ENCODE measurements around the gene ZNF22. TPM values are rescaled to one million over a fixed set of nuclear protein-coding genes. Genes with fewer than 3 reads are reported as not detected.

ZNF22 gene
- total RNA-seq (18.4 and 22.1 TPM in 2 replicates), polyA plus RNA-seq (31.3 and 48.1 TPM in 2 replicates)

DNA sequence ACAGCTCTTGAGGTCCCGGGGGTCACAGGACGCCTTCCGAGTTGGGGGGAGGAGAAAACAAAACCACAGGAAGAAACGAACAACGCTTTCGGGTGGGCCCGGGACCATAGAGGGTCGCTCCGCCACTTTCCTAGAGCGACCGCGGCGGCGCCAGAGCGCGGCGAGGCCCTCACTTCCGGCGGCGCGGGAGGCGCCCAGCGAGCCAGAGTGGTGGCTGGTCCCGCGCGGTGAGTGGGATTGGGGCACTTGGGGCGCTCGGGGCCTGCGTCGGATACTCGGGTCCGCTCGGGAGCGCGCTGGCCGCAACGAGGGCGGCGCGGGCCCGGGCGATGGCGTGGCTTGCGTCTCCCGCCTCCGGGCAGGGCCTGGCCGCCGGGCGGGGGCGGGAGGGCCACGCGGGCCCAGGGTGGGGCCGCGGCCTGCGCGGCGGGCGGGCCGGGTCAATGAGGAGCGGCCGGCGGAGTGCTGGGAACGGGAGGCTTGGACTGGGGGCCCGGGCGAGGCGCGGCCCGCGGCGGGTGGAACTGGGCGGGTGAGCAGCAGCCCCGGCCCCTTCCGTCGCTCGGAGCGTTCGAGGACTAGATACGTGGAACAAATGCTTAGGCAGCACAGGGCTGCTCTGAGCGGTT is at the start of gene ZNF22:
ZNF22 (plus strand) TSS at position 172 of the 629 bp plus-strand sequence. CDS start 2,446 bp downstream, outside the sequence.
- peak within 1 kb of the TSS; percentile 93 for H3K27ac ChIP-seq
- H3K36me3 ChIP-seq: no peaks in the 10 kb centered on the region
- TF ChIP-seq, protein P1, sequence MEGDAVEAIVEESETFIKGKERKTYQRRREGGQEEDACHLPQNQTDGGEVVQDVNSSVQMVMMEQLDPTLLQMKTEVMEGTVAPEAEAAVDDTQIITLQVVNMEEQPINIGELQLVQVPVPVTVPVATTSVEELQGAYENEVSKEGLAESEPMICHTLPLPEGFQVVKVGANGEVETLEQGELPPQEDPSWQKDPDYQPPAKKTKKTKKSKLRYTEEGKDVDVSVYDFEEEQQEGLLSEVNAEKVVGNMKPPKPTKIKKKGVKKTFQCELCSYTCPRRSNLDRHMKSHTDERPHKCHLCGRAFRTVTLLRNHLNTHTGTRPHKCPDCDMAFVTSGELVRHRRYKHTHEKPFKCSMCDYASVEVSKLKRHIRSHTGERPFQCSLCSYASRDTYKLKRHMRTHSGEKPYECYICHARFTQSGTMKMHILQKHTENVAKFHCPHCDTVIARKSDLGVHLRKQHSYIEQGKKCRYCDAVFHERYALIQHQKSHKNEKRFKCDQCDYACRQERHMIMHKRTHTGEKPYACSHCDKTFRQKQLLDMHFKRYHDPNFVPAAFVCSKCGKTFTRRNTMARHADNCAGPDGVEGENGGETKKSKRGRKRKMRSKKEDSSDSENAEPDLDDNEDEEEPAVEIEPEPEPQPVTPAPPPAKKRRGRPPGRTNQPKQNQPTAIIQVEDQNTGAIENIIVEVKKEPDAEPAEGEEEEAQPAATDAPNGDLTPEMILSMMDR (IDR thresholded peaks at IDR 0.05; ENCODE audit: low read depth, low read length): peak; percentile 11
- no peaks in the 10 kb centered on the region for H3K9me3 ChIP-seq (ENCODE audit: low read depth)
- no peaks in the 10 kb centered on the region for H3K27me3 ChIP-seq
- H3K4me1 ChIP-seq (ENCODE audit: low read depth): peaks cover 17% of the 10 kb centered on the region
- peak; percentile 80 to 85 for DNase-seq (ENCODE audit: low read depth in 1 of 2, low spot score in 1 of 2)
- peak within 1 kb of the TSS; percentile 51 for H3K4me3 ChIP-seq

GRCh38 chr10:44951576-44952226 is 49.0 kb upstream of the ZNF22 start:
- Histone ChIP-seq H3K27me3 (no peaks in the 10 kb centered on the region), H3K9me3 (ENCODE audit: low read depth) (no peaks in the 10 kb centered on the region)
- no peak for DNase-seq (ENCODE audit: low read depth in 1 of 2, low spot score in 1 of 2)

GRCh38 chr10:44952779-44953231 is 47.9 kb upstream of the ZNF22 start:
- no peak overlapping the region for H3K4me3 ChIP-seq
- TF ChIP-seq, protein P1 (IDR thresholded peaks at IDR 0.05; ENCODE audit: low read depth, low read length): no peak
- no peaks in the 10 kb centered on the region for H3K9me3 ChIP-seq (ENCODE audit: low read depth)
- peak overlapping the region; percentile 73 for H3K27ac ChIP-seq
- peaks cover 39% of the 10 kb centered on the region for H3K4me1 ChIP-seq (ENCODE audit: low read depth)
- no peaks in the 10 kb centered on the region for H3K36me3 ChIP-seq
- DNase-seq (ENCODE audit: low read depth in 1 of 2, low spot score in 1 of 2): peak in 1 of 2 donors; percentile 29
- no peaks in the 10 kb centered on the region for H3K27me3 ChIP-seq

More at GRCh38 chr10:44951576-44952226, 49.0 kb upstream of the ZNF22 start:
- peaks cover 39% of the 10 kb centered on the region for H3K4me1 ChIP-seq (ENCODE audit: low read depth)
- TF ChIP-seq, protein P1 (IDR thresholded peaks at IDR 0.05; ENCODE audit: low read depth, low read length): no peak
- peak overlapping the region; percentile 73 for H3K27ac ChIP-seq
- H3K36me3 ChIP-seq: no peaks in the 10 kb centered on the region
- no peak overlapping the region for H3K4me3 ChIP-seq

GRCh38 chr10:44954042-44954441 is 46.7 kb upstream of the ZNF22 start:
- TF ChIP-seq, protein P1 (IDR thresholded peaks at IDR 0.05; ENCODE audit: low read depth, low read length): no peak
- Histone ChIP-seq H3K27ac (no peak overlapping the region), H3K4me1 (ENCODE audit: low read depth) (peaks cover 46% of the 10 kb centered on the region), H3K9me3 (ENCODE audit: low read depth) (no peaks in the 10 kb centered on the region), H3K27me3 (no peaks in the 10 kb centered on the region), H3K36me3 (no peaks in the 10 kb centered on the region), H3K4me3 (no peak overlapping the region)
- no peak for DNase-seq (ENCODE audit: low read depth in 1 of 2, low spot score in 1 of 2)

DNA sequence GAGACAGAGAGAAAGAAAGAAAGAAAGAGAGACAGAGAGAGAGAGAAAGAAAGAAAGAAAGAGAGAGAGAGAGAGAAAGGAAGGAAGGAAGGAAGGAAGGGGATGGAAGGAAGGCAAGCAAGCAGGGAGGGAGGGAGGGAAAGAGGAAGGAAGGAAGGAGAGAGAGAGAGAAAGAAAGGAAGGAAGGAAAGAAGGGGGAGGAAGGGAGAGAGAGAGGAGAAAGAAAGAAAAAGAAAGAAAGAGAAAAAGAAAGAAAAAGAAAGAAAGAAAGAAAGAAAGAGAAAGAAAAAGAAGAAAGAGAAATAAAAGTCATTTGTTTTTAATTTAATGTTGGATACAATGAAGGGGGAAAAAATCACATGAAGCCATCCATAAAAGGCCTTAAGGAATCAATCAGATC is 45.8 kb upstream of the ZNF22 start:
- TF ChIP-seq, protein P1 (IDR thresholded peaks at IDR 0.05; ENCODE audit: low read depth, low read length): no peak
- Histone ChIP-seq H3K27ac (no peak overlapping the region), H3K36me3 (no peaks in the 10 kb centered on the region), H3K4me3 (no peak overlapping the region), H3K4me1 (ENCODE audit: low read depth) (peaks cover 37% of the 10 kb centered on the region), H3K27me3 (no peaks in the 10 kb centered on the region), H3K9me3 (ENCODE audit: low read depth) (no peaks in the 10 kb centered on the region)
- DNase-seq (ENCODE audit: low read depth in 1 of 2, low spot score in 1 of 2): no peak
